ENCODE data around the gene ADAMTSL3. TPM values are rescaled to one million over a fixed set of nuclear protein-coding genes. Genes with fewer than 3 reads are reported as not detected.
"Not testable (repeated sequence)": the region's sequence is repeated elsewhere in the genome, so short reads cannot be mapped to it uniquely, and the experiment has no call there.

The ADAMTSL3 gene
- total and polyA plus RNA-seq, 2 of the 4 experiments (the other 2 are of a cell fraction), result under 0.01 to 0.02 TPM

DNA sequence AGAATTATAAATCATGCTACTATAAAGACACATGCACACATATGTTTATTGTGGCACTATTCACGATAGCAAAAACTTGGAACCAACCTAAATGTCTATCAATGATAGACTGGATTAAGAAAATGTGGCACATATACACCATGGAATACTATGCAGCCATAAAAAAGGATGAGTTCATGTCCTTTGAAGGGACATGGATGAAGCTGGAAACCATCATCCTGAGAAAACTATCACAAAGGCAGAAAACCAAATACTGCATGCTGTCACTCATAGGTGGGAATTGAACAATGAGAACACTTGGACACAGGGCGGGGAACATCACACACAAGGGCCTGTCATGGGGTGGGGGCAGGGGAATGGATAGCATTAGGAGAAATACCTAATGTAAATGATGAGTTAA is 424.1 kb downstream of the ADAMTSL3 start:
- H4K5ac ChIP-seq (ENCODE audit: low read depth, low read length); H3K18ac ChIP-seq (ENCODE audit: low read depth, low read length); H3K4ac ChIP-seq (ENCODE audit: low read depth, low read length); H3K9ac ChIP-seq (ENCODE audit: low read depth, low read length); ATAC-seq (ENCODE audit: low read depth); POLR2A ChIA-PET (ENCODE audit: unreplicated experiment); H3K4me3 ChIP-seq (ENCODE audit: insufficient read depth, low read depth, low read length); H3K56ac ChIP-seq (ENCODE audit: extremely low read depth, insufficient read depth, low read length); H3K36me3 ChIP-seq (ENCODE audit: control insufficient read depth, insufficient read depth, low read length); H2BK5ac ChIP-seq (ENCODE audit: low read depth, low read length, poor library complexity, severe bottlenecking); BruUV-seq (replicated peaks); H3K14ac ChIP-seq (replicated peaks; ENCODE audit: low read depth, low read length); H3K79me1 ChIP-seq (ENCODE audit: low read depth in 1 of 2, low read length in 2 of 2); H3K4me1 ChIP-seq (ENCODE audit: control insufficient read depth, insufficient read depth, low read length); H3K27ac ChIP-seq (ENCODE audit: insufficient read depth, low read length); H2BK15ac ChIP-seq (ENCODE audit: low read depth, low read length); H2AK5ac ChIP-seq (ENCODE audit: low read depth, low read length); intact Hi-C loops (cut with micrococcal nuclease); DNase-seq; dilution Hi-C loops (cut with HindIII; ENCODE audit: low sequenced_read_pairs, unreplicated experiment); H2BK120ac ChIP-seq (ENCODE audit: low read depth, low read length); H2AK9ac ChIP-seq (replicated peaks; ENCODE audit: low read depth, low read length, poor library complexity); H3K4me2 ChIP-seq (ENCODE audit: low read depth, low read length); CTCF ChIA-PET; H3K23ac ChIP-seq (ENCODE audit: low read depth, low read length); H4K20me1 ChIP-seq (ENCODE audit: insufficient read depth, low read length); H3K9me3 ChIP-seq (ENCODE audit: control insufficient read depth, insufficient read depth, low read length); H2BK20ac ChIP-seq (ENCODE audit: low read depth, low read length); H4K91ac ChIP-seq (ENCODE audit: insufficient read depth, low read depth, low read length); H3K9me1 ChIP-seq (ENCODE audit: insufficient read depth, low read length); H3K27me3 ChIP-seq (ENCODE audit: control insufficient read depth, insufficient read depth, low read length); in situ Hi-C loops (cut with MboI; ENCODE audit: low sequenced_read_pairs); H4K8ac ChIP-seq (ENCODE audit: low read depth in 2 of 2, low read length in 2 of 2); H2AFZ ChIP-seq (replicated peaks; ENCODE audit: low read length, poor library complexity): not testable (repeated sequence)
- WGBS, 2 experiments (ENCODE audit: extremely low coverage in 2 of 2, insufficient read length in 1 of 2), result no CpG with 5 or more reads among the region's 2 CpGs

DNA sequence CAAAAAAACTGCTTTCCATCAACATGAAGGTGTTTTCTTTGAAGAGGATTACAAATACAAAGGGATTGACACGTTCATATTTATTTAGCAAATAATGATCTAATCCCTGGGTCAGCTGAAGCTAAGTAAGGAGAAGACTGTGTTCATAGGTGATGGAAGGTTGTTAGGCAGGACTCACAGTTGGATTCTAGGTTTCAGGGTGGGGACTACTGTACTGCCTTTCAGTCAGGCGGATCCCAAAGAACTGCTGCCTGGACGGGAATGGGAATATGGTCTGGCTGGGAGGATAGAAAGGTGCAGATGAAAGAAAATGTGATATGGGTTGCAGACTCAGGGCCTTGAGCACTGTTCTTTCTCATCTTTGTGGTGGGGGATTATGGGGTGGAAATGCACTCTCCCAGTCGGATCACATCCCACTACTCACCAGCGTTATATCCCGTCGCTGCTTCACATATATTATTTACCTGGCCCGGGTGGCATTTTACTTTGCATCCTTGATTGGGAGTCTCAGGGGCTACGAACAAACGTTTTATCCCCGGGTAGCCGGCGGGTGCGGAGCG is 425.5 kb downstream of the ADAMTSL3 start:
- H3K27me3 ChIP-seq (ENCODE audit: control insufficient read depth, insufficient read depth, low read length); H3K56ac ChIP-seq (ENCODE audit: extremely low read depth, insufficient read depth, low read length); H3K27ac ChIP-seq (ENCODE audit: insufficient read depth, low read length); H3K9me3 ChIP-seq (ENCODE audit: control insufficient read depth, insufficient read depth, low read length); H2AK9ac ChIP-seq (replicated peaks; ENCODE audit: low read depth, low read length, poor library complexity); H2AK5ac ChIP-seq (ENCODE audit: low read depth, low read length); H3K4me2 ChIP-seq (ENCODE audit: low read depth, low read length); H2BK20ac ChIP-seq (ENCODE audit: low read depth, low read length); in situ Hi-C loops (cut with MboI; ENCODE audit: low sequenced_read_pairs); CTCF ChIA-PET; H3K18ac ChIP-seq (ENCODE audit: low read depth, low read length); H3K4ac ChIP-seq (ENCODE audit: low read depth, low read length); H4K20me1 ChIP-seq (ENCODE audit: insufficient read depth, low read length); H3K36me3 ChIP-seq (ENCODE audit: control insufficient read depth, insufficient read depth, low read length); BruUV-seq (replicated peaks); H3K79me1 ChIP-seq (ENCODE audit: low read depth in 1 of 2, low read length in 2 of 2); H3K23ac ChIP-seq (ENCODE audit: low read depth, low read length); H3K4me3 ChIP-seq (ENCODE audit: insufficient read depth, low read depth, low read length); dilution Hi-C loops (cut with HindIII; ENCODE audit: low sequenced_read_pairs, unreplicated experiment); DNase-seq; H3K9me1 ChIP-seq (ENCODE audit: insufficient read depth, low read length); H2AFZ ChIP-seq (replicated peaks; ENCODE audit: low read length, poor library complexity); ATAC-seq (ENCODE audit: low read depth); POLR2A ChIA-PET (ENCODE audit: unreplicated experiment); H3K14ac ChIP-seq (replicated peaks; ENCODE audit: low read depth, low read length); H4K91ac ChIP-seq (ENCODE audit: insufficient read depth, low read depth, low read length); H2BK15ac ChIP-seq (ENCODE audit: low read depth, low read length); H2BK5ac ChIP-seq (ENCODE audit: low read depth, low read length, poor library complexity, severe bottlenecking); H4K5ac ChIP-seq (ENCODE audit: low read depth, low read length); H2BK120ac ChIP-seq (ENCODE audit: low read depth, low read length); H3K9ac ChIP-seq (ENCODE audit: low read depth, low read length); H4K8ac ChIP-seq (ENCODE audit: low read depth in 2 of 2, low read length in 2 of 2); H3K4me1 ChIP-seq (ENCODE audit: control insufficient read depth, insufficient read depth, low read length); intact Hi-C loops (cut with micrococcal nuclease): not testable (repeated sequence)
- 5% methylated on average over 8 of the region's 15 CpGs; no CpG with 5 or more reads in 1 of the 2 experiments for WGBS, 2 experiments (ENCODE audit: extremely low coverage in 2 of 2, insufficient read length in 1 of 2)
